GM21381 (cell line): Measurements from ENCODE around the gene DHX8.
"Not testable (repeated sequence)": the region's sequence is repeated elsewhere in the genome, so short reads cannot be mapped to it uniquely, and the experiment has no call there.

Experiments used
- ATAC-seq: cut with Tn5 transposase; IDR thresholded peaks from one replicate; pipeline ENCODE4 v1.9.1; 2021; ENCODE audit warnings: mild to moderate bottlenecking, moderate library complexity; ENCODE audit not compliant: unreplicated experiment

DHX8 gene

DNA sequence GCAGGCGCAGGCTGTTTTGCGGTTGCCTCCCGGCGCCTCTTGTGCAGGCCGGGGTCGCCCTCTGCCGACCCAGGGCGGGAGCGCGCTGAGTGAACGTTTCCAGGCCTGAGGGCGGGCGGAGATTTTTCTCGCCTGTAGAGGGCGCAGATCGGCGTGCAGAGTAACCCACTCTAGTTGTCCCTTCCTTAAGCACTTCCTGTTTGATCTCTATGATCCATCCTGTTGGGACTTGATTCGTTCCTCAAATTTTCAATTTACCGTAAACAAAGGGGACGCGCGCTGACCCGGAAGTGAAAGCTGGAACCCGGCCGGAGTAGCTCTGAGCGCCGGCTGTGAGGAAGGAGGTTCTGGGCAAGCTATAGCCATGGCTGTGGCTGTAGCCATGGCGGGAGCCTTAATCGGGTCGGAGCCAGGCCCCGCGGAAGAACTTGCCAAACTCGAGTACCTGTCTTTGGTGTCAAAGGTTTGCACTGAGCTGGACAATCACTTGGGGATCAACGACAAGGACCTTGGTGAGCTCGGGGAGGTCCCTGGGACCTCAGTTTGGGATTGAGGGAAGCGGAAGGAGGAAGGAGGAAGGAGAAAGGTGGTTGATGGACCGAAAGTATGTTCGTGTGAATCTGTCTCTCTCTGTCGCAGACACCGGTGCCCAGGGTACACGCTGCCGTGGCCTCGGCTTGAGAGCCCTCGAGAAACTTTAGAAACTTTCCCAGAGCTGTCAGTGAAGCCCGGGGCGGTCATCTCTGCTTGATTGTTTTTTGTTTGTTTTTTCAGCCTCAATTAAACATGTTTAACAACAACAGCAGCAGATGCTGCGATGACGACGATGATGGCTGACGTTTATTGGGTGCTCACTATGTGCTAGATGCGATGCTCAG is at the start of gene DHX8:
Gene DHX8 (plus strand): TSS at position 302 of the 878 bp plus-strand sequence. CDS start 63 bp downstream, at position 365.
- peak; percentile 94 for ATAC-seq

DNA sequence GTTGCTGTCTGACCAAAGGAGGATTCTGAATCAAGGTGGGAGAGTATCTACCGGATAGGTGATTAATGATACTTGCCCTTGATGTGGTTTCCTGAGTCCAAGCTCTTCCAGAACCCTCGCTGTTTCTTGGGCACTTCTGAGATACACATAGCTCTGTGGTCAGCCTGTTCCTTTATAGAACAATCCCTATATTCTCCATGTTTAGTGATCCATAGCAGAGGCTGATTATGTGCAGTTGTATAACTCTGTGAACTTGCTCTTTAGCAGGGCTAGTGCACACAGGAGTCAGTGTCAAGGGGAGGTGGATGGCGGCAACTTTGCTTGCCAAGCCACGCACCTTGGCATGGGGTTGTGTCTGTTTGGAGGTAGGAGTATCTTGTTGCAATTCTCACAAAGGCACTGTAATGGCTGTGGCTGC is 48.9 kb upstream of the DHX8 start:
- ATAC-seq, result no peak

DNA sequence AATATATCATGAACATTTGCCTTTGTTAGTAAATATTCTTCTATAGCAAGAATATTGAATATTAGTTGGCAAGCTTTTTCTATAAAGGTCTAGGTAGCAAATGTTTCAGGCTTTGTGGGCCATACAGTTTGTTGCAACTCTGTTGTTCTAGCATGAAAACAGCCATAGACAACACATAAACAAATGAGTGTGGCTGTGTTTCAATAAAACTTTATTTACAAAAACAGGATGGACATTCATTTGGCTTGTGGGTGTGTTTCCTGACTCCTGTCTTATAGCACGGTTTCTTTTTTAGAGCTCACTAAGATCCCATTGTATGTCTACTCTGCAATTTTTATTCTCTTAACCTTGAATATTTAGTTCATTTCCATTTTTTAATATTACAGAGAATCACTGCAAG is 46.0 kb upstream of the DHX8 start:
- ATAC-seq, result no peak

DNA sequence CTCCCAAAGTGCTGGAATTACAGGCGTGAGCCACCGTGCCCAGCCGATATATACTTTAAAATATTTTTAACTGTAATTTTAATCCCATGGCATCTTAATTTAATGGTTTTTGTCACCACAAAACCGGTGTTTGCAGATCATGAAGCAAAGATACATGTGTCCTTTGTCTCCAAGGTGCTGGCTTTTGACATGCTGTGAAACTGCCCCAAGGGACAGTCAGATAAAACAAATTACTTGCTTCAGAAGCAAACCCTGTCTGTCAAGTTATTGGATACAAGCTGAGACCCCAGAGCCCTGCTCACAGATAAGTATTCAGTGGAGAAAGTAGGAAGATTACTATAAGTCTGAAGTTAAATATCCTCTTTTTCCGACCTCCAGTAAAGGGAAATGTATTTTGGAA is 45.1 kb upstream of the DHX8 start:
- no peak for ATAC-seq

DNA sequence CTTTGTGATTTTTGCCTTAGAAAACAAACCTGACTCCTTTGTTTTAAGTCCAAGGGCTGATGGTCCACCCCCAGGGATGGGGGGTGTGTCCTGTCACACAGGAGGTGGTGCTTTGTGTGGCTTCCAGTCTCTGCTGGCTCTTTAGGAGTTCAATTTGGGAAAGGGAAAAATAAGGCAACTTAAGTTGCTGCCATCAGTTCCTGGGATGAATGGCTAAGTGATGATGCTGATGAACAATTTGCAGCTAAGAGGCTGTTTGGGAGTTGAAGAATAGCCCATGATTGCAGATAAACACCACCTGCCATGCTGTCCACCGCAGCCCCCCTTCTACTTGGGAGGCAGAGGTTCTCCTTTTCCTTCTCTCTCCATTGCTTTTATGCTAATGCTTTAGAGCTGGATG is 44.7 kb upstream of the DHX8 start:
- no peak for ATAC-seq

DNA sequence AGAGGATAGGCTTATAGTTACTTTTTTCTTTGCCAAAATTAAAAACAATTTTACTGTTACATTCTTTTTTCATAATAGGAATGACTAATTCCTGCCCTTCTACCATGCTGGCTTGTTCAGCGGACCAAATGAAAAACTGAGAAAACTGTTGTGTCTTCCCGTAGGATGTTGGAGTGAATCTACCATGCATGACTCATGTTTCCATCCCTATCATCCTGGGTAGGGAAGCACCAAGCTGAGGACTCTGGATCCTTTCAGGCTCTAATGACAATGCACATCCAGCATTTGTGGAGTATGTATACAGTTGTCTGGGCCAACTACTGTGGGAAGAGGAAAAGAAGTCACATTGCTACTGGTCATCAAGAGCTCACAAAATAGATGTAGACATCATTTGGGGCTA is 41.1 kb upstream of the DHX8 start:
- ATAC-seq, result no peak

DNA sequence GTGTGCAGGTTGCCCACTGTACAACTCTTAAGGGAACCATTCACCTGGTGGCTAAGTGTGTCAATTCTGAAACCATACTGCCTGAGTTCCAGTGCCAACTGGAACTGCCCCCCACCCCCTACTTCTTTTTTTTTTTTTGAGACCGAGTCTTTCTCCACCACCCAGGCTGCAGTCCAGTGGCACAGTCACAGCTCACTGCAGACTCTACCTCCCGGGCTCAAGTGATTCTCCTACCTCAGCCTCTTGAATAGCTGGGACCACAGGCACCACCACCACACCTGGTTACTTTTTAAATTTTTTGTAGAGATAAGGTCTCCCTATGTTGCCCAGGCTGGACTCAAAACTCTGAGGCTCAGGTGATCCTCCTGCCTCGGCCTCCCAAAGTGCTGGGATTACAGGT is 40.4 kb upstream of the DHX8 start:
- ATAC-seq, result no peak

DNA sequence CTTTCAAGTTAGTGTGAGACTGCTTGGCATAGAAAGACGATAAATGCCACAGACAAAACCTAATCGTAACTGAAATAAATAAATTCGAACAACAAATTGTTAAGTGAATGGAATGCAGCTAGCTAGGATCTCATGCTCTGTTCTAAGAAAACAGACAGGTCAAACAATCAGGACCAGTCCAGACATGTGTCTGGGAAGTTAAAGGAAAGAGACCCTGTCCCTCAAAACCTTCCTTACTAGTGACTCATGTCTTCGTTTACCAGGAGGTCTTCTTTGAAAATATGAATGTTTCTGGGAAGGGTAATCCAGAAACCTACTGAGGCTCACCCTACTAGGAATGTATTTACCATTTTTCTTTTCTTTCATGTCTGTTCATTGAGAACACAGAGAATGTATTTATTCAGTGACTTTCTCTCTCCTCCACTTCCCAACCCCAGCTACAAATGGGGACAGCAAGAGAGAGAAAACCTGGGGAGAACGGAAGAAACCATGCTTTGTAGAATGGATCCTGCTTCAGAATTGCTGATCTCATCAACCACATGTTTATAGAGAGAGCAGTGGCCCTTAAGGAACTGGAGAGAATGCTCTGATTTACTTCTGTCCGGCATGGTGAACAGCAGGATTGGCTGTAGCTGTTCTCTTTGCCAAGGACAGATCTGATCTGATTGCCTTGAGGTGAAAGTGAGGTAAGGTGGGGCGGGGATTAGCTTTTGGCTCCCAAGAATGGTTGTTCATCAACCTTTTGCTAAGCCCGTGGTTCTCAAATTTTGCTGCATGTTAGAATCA is 39.4 kb upstream of the DHX8 start:
- ATAC-seq, result no peak

DNA sequence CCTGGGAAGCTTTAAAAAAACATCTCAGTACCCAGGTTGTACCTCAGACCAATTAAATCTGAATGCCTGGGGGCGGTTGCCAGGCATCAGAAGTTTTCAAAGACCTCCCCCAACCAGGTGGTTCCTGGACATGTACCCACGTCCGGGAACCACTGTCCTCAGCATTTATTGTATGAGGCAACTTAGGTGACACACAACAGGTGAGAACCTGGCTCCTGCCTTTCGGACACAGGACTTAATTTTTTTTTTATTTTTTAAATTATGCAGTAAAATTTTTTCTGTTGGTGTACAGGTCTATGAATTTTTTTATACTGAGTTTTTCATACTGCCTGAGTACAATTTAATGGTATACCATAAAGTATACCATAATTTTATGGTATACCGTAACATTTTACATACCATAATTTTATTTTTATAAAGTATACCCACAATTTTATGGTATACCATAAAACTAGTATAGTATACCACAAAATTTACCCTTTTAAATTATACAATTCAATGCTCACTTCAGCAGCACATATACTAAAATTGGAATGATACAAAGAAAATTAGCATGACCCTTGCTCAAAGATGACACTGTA is 38.7 kb upstream of the DHX8 start:
- ATAC-seq, result no peak

DNA sequence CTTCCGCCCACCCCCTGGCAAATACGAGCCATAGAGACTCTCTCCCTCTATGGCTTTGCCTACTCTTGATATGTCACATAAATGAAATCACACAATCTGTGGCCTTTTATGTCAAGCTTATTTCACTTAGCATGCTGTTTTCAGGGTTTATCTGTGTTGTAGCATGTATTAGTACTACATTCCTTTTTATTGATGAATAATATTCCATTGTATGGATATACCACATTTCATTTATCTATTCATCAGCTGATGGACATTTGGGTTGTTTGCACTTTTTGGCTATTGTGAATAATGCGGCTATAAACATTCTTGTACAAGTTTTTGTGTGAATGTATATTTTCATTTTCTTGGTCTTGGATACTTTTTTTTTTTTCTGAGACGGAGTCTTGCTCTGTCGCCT is 37.0 kb upstream of the DHX8 start:
- no peak for ATAC-seq

DNA sequence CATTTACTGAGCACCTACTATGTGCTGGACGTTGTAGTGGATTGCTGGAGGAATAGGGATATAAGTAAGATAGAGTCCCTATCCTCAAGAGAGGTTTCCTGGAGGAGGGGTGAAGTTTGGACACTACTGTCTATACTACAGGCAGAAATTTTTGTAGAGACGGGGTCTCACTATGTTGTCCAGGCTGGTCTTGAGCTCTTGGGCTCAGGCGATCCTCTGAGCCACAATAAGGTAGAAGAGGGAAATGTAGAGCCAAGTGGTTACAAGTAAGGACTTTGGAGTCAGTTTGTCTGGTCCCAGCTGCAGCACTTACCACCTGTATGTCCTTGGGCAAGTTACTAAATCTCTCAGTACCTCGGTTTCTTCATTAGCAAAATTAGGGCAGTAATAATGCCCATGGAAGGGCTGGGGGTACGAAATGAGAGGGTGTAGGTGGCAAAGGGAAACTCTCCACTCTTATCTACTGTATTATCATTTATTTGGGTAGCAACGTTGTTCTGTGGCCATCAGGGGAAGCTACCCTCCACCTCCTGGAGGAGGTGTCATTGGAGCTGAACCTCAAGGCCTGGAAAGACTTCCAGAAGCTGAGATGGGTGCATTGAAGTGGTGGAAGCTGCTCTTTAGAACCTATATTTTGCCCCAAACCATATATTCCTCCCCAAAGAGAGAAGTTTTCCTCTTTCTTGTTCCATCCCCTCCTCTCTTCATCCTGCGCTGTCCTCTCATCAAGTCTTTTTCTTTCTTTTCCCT is 34.9 kb upstream of the DHX8 start:
- no peak for ATAC-seq

DNA sequence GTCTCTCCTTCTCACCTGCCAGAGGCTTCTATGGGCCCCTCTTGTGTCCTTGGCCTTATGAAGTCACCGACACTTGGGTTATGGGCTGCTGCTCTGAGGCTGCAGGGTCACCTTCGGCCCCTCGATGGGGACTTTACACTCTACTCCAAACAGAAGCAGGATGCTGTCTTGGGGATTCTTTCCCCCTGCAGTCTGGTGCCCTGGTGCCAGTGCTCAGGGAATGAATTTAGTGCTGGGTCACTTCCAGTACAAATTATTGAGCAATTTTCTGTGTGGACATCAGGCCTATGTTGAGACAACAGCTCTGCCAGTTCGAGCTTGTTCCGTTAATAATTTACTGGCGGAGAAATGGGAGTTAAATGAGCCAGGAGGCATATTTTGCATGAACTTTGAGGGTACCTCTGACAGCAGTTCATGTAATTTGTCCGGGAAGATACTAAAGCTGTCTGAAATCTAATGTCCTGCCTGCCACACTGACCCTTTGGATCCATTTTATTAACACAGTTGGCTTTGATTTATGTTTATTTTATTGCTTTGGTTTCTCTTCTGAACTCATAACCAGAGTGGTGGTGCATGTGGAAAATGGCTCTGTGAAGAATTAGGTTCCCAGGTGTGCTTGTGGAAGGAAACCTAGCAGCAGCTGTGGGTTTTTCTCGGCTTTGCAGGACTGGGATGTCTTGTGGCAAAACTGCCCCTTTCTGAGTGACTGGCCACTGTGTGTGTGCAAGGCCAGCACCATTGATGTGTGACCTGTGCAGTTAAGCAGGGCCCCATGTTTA is 34.1 kb upstream of the DHX8 start:
- ATAC-seq, result no peak

DNA sequence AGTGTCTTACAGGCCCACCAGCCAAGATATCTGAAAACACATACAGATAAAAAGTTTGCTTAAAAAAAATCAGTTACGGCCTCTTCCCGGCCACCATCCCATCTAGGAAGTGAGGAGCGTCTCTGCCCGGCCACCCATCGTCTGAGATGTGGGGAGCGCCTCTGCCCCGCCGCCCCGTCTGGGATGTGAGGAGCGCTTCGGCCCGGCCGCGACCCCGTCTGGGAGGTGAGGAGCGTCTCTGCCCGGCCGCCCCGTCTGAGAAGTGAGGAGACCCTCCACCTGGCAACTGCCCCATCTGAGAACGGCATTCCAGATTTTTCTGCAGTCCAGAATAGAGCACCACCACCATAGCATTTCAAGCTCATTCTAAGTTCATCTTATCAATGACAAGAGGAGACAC is 33.0 kb upstream of the DHX8 start:
- ATAC-seq, result not testable (repeated sequence)

DNA sequence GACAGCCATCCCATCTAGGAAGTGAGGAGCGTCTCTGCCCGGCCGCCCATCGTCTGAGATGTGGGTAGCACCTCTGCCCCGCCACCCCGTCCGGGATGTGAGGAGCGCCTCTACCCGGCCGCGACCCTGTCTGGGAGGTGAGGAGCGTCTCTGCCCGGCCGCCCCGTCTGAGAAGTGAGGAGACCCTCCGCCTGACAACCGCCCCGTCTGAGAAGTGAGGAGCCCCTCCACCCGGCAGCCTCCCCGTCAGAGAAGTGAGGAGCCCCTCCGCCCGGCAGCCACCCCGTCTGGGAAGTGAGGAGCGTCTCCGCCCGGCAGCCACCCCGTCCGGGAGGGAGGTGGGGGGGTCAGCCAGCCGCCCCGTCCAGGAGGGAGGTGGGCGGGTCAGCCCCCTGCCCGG is 32.0 kb upstream of the DHX8 start:
- ATAC-seq, result not testable (repeated sequence)

DNA sequence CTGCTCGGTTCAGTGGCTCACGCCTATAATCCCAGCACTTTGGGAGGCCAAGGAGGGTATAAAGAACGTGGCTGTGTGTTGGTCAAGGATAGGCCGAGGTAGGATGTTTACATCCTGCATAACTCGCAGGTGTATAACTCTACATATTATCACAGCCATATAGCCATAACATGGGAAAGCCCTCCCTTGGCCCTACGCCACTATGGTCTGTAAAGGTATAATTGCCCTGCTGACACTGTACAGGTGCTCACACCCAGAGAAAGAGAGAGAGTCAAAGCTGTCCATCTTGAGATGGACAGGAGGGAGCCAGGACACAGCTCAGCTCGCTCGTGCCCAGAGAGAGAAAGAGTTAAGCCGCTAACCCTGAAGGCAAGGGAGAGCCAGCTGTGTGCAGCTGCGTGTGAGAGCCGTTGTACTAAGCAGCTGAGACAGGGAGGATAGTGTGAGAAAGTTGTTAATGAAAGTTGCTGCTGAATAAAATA is 30.4 kb upstream of the DHX8 start:
- no peak for ATAC-seq

DNA sequence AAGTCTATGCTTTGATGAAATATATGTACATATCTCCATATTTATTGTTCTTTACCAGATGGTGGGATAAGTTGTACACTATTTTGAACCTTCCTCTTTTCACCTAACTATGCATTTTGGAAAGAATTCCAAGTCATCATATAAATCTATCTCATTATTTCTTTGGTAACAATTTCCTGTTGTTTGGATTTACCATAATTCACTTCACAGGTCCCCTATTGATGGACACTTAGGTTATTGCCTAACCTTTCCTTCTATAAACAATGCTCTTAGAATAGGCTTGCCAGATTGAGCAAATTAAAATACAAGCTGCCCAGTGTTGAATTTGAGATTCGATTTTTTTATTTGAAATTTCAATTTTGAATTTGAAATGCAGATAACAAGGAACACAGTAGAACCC is 28.9 kb upstream of the DHX8 start:
- ATAC-seq, result no peak

DNA sequence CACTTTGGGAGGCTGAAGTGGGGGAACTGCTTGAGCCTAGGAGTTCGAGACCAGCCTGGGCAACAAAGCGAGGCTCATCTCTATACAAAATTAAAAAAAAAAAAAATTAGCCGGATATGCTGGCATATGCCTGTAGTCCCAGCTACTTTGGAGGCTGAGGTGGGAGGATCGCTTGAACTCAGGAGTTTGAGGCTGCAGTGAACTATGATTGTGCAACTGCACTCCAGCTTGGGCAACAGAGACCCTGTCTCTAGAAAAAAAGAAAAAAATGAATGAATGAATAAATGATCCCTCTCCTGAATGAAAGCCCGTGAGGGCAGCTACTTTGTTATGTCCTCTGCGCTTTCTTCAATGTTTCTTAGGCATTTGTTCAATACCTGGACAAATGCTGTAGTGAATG is 27.7 kb upstream of the DHX8 start:
- no peak for ATAC-seq

DNA sequence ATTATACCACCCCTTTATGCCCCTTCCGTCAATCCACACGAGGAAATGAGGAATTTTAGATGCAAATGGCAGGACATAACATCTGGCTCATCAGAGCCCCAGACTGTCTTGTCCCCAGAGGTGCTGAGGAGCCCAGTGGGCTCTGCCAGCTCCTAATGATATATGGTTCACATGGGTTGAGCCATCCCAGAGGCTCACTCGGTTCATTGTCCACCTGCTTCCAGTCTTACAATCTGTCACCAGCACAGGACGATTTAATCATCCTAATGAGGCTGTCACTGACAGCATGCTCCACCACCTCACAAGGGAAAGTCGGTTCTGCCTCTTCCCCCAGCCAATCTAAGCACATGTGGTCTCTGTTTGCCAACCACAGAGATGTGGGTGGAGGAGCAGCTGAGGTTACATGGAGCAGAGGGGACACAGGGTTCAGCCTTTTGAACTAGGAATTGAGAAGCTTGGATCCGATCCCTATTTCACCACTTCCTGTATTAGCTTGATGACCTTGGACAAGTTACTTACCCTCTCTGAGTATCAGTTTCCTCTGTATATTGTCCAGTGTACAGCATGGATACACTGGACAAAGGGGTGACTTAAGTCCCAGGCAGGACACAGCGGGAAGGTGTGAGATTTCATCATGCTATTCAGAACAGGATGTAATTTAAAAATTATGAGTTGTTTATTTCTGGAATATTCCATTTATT is 27.0 kb upstream of the DHX8 start:
- ATAC-seq, result no peak

DNA sequence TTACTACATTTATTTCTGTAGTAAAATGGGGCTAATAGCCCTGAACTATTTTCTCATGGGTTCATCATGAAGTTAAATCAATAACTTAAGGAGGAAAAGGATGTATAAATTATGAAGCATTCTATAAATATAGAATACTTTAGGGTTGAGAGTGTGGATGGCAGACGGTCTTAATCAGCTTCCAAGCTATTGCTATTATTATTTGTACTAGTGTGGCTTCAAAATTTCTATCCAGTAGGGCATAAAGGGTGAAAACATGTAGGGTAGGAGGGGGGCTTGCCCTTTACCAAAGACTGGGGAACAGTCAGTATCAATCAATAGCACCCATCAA is 26.4 kb upstream of the DHX8 start:
- ATAC-seq, result no peak

DNA sequence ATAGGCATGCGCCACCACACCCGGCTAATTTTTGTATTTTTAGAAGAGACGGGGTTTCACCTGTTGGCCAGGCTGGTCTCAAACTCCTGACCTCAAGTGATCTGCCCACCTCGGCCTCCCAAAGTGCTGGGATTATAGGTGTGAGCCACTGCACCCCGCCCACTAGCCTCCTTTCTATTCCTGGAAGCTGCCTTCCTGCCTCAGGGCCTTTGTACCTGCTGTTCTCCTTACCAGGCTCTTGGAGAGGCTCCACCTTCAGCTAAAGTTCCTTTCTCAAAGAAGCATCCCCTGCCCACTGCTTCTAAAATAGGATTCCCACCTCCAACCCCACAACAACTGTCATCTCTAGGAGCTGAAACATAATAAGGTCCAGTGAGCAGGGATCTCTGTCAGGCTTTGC is 23.9 kb upstream of the DHX8 start:
- not testable (repeated sequence) for ATAC-seq
